ENCODE results near the gene RBM24.

The RBM24 gene

GRCh38 chr6:17297271-17298080 lies 16.3 kb downstream of the RBM24 start:
- Histone ChIP-seq H3K4me1 (ENCODE audit: insufficient read depth, low read length) (no peaks in the 10 kb centered on the region), H3K79me2 (ENCODE audit: insufficient read depth, low read length) (no peaks in the 10 kb centered on the region), H2AFZ (ENCODE audit: low read depth, low read length) (no peak overlapping the region), H3K9ac (ENCODE audit: low read depth, low read length) (no peak overlapping the region), H3K27me3 (ENCODE audit: insufficient read depth, low read length, poor library complexity) (no peaks in the 10 kb centered on the region), H3K27ac (ENCODE audit: low read length) (no peak overlapping the region), H4K20me1 (ENCODE audit: insufficient read depth, low read length) (no peaks in the 10 kb centered on the region), H3K36me3 (ENCODE audit: insufficient read depth, low read length) (no peaks in the 10 kb centered on the region), H3K9me3 (ENCODE audit: insufficient read depth, low read length, severe bottlenecking) (no peaks in the 10 kb centered on the region), H3K4me3 (ENCODE audit: low read depth in 1 of 2, low read length in 2 of 2) (no peak overlapping the region), H3K4me2 (ENCODE audit: insufficient read depth, low read length) (no peak overlapping the region)
- DNase-seq (no peak), ATAC-seq (ENCODE audit: insufficient read depth, low read depth) (no peak)
- TF ChIP-seq EZH2 (IDR thresholded peaks at IDR 0.05; ENCODE audit: borderline replicate concordance, low read depth, low read length, severe bottlenecking) (no peak), CTCF (IDR thresholded peaks at IDR 0.05; ENCODE audit: borderline replicate concordance, extremely low read depth, low read length, poor library complexity, severe bottlenecking) (no peak)

GRCh38 chr6:17298257-17298656 lies 17.1 kb downstream of the RBM24 start:
- Histone ChIP-seq H3K36me3 (ENCODE audit: insufficient read depth, low read length) (no peaks in the 10 kb centered on the region), H3K27ac (ENCODE audit: low read length) (no peak overlapping the region), H2AFZ (ENCODE audit: low read depth, low read length) (no peak overlapping the region), H3K4me1 (ENCODE audit: insufficient read depth, low read length) (no peaks in the 10 kb centered on the region), H3K9me3 (ENCODE audit: insufficient read depth, low read length, severe bottlenecking) (no peaks in the 10 kb centered on the region), H3K27me3 (ENCODE audit: insufficient read depth, low read length, poor library complexity) (no peaks in the 10 kb centered on the region), H3K9ac (ENCODE audit: low read depth, low read length) (no peak overlapping the region), H3K79me2 (ENCODE audit: insufficient read depth, low read length) (no peaks in the 10 kb centered on the region), H4K20me1 (ENCODE audit: insufficient read depth, low read length) (no peaks in the 10 kb centered on the region), H3K4me2 (ENCODE audit: insufficient read depth, low read length) (no peak overlapping the region), H3K4me3 (ENCODE audit: low read depth in 1 of 2, low read length in 2 of 2) (no peak overlapping the region)
- no peak for DNase-seq
- TF ChIP-seq CTCF (IDR thresholded peaks at IDR 0.05; ENCODE audit: borderline replicate concordance, extremely low read depth, low read length, poor library complexity, severe bottlenecking), result no peak
- TF ChIP-seq EZH2 (IDR thresholded peaks at IDR 0.05; ENCODE audit: borderline replicate concordance, low read depth, low read length, severe bottlenecking), result no peak
- no peak for ATAC-seq (ENCODE audit: insufficient read depth, low read depth)

- Histone ChIP-seq H3K79me2 (ENCODE audit: insufficient read depth, low read length) (no peaks in the 10 kb centered on the region), H4K20me1 (ENCODE audit: insufficient read depth, low read length) (no peaks in the 10 kb centered on the region), H3K4me1 (ENCODE audit: insufficient read depth, low read length) (no peaks in the 10 kb centered on the region), H3K4me3 (ENCODE audit: low read depth in 1 of 2, low read length in 2 of 2) (no peak overlapping the region), H3K9ac (ENCODE audit: low read depth, low read length) (no peak overlapping the region), H2AFZ (ENCODE audit: low read depth, low read length) (no peak overlapping the region), H3K9me3 (ENCODE audit: insufficient read depth, low read length, severe bottlenecking) (no peaks in the 10 kb centered on the region), H3K27me3 (ENCODE audit: insufficient read depth, low read length, poor library complexity) (no peaks in the 10 kb centered on the region), H3K4me2 (ENCODE audit: insufficient read depth, low read length) (no peak overlapping the region), H3K27ac (ENCODE audit: low read length) (no peak overlapping the region), H3K36me3 (ENCODE audit: insufficient read depth, low read length) (no peaks in the 10 kb centered on the region)
- DNase-seq, result no peak
- TF ChIP-seq CTCF (IDR thresholded peaks at IDR 0.05; ENCODE audit: borderline replicate concordance, extremely low read depth, low read length, poor library complexity, severe bottlenecking) (no peak), EZH2 (IDR thresholded peaks at IDR 0.05; ENCODE audit: borderline replicate concordance, low read depth, low read length, severe bottlenecking) (no peak)
- no peak for ATAC-seq (ENCODE audit: insufficient read depth, low read depth)
Measured at GRCh38 chr6:17299222-17299621, 18.1 kb downstream of the RBM24 start.
